NCI-H146 (cell line): ENCODE measurements around the gene RWDD1.

ENCODE experiments used
- DNase-seq: peaks from one replicate; lab custom pipeline; 2025; lab: John Stamatoyannopoulos, UW

The RWDD1 gene, protein sequence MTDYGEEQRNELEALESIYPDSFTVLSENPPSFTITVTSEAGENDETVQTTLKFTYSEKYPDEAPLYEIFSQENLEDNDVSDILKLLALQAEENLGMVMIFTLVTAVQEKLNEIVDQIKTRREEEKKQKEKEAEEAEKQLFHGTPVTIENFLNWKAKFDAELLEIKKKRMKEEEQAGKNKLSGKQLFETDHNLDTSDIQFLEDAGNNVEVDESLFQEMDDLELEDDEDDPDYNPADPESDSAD

GRCh38 chr6:116570856-116571682 is at the start of gene RWDD1:
TSS of gene RWDD1 (plus strand) at chr6:116571504. CDS start at chr6:116571583, 79 bp downstream.
- DNase-seq: peak; percentile 99

DNA sequence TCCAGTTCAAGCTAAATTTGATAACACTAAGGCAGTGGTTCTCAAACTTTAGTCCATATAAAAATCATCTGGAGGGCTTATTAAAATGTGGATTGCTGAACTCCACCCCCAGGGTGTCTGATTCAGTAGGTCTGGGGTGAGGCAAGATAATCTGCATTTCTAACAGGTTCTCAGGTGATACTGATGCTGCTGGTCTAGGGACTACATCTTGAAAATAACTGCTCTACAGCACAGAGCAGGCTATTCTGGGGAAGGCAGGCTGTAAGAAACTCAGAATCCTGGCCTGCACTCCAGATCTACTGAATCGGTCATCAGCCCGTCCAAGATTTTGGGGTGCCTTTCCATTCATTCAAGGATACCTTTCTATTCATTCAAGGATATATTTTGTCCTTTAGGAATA is 48.4 kb upstream of the RWDD1 start:
- no peak for DNase-seq

GRCh38 chr6:116524236-116524635 is 47.1 kb upstream of the RWDD1 start:
- DNase-seq: no peak

DNA sequence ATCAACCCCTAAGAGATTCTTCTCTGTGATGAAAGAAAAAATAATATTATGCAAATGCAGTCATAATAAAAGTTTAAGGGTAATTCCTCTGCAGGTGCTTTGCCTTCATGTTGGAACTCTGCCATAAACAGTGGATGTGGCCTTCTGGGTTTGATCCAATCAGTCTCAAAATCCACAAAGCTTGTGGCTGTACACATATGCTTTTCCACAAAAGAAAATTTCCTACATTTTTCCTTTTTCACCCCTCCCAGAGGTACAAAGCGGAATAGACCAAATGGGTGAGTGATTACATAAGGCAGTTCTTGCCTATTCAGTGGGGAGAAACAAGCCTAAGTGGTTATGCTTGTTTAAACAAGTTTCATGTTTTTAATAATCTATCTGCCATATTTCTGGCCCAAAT is 43.2 kb upstream of the RWDD1 start:
- no peak for DNase-seq

DNA sequence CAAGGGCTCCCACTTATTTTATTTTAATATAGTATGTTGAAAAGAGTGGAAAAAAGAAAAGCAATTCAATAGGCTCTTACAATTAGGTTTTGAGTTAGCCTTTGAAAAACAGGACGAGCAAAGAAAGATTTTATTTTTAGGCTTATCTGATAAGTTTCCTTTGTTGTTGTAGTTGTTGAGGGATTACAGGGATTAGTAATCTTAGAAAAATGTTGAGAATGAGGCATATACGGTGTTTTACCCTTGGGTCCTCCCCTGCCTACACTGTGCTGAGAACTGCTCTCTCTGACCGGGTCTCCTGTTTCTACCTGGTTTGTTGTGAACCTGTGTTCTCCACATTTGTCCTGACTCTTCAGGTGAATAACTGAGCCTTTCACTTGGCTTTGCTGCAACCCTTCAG is 42.5 kb upstream of the RWDD1 start:
- DNase-seq: no peak

DNA sequence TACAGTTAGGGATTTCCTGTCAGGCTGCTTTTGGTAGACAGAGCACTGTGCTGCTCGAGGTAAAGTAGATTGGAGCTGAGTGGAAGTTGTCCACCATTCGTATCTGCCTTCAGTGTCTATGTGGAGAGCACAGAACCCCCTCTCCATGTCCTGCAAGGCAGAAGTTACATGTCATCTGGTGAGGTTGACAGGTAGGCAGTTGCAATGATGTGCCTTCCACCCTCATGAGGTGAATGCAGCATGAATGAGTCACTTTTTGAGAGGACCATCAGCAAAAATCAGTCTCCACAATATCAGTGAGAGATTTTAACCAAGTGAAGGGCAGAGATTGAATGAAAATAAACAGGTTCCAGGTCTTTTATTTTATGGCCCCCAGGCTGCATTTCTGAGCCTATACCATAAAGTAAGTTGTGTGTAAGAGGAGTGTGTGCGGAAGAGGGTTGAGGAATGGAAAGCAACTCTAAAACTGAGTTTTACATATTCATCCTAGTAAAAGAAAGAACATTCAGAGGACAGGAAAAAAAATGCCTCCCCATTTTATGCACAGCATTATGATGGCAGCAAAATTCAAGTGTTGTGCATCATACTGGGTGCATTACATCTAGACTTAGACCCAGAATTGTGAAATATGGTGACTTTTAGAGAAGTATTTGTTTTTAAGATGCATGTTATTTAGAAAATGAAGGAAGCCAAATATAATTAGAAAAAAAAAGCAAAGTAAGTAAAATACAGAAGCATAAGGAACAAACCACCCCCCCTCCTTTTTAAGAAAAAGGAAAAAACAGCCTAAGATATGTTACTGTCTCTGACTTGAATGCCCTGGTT is 41.6 kb upstream of the RWDD1 start:
- DNase-seq: no peak

DNA sequence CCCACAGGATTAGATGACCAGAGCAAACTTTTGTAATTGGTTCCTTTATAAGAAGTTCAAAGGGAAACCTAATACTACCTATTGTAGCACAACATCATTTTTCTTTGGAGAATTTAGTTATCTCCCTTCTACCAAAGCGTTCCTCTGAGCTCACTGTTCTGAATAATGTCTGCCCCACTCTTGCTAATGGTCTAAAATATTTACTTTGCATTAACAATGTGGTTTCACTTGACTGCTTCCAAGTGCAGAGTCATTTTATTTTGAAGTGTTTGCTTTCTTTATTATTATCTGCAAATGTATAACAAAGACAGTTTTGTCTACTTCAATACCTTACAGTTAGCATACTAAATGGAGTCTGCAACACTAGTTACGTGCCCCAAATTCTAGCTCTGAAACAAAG is 40.9 kb upstream of the RWDD1 start:
- DNase-seq: peak; percentile 56

- DNase-seq: peak; percentile 22
Observed at GRCh38 chr6:116531675-116532570, 39.4 kb upstream of the RWDD1 start.

- DNase-seq: peak; percentile 10
Observed at GRCh38 chr6:116533233-116533957, 37.9 kb upstream of the RWDD1 start.

DNA sequence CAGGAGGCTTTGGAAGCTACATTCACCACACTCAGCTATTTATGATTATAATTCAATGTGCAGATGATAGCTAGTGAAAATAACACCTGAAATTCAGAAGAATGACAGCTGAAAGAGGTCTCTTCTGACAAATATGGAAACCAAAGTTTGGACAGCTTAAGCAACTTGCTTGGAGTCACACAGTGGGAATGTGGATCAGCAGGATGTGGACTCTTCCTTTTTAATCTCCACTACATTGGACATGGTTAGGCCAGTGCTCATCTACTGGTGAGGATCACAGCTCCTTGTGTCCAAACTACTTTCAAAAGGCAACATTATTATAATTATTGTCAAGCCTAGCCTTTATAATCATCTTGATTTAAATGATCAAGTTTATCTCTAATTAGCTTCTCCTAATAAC is 36.2 kb upstream of the RWDD1 start:
- DNase-seq: no peak

GRCh38 chr6:116536216-116536621 is 35.1 kb upstream of the RWDD1 start:
- peak; percentile 58 for DNase-seq

DNA sequence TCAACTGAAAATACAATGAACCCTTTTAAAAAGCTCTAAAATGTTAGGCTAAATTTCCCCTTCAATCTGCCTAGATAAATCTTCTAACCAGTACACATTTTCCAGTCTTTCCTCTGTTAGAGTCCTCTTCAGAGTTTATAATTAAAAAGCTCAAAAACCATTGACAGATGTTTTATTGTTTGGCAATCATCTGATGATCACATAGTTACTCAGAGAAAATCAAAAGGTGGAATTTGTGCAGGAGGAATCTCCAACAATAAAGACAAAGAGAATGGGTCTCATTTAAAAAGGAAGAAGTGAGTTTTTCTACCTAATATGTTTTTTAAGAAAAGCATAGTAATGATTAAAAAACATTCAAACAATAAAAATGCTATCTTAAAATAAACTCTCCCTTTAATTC is 28.9 kb upstream of the RWDD1 start:
- DNase-seq: no peak

- no peak for DNase-seq
Observed at GRCh38 chr6:116543149-116543548, 28.2 kb upstream of the RWDD1 start.

DNA sequence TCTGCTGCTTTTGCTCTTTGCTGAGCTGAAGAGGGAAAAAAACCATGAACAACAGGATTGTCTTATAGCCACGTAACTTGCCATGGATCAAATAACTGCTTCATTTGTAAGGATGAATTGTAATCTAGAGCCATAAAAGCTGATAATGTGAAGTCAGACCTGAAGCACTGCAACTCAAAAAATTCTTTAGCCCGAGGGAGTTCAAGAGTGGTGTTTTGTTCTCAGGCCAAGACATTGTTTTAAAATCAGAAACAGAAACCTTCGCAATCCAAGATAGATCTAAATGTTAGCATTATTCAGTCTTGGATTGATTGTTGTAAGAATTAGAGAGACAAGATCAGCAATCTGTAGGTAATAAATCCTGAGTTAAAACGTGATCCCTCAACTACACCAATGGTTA is 25.7 kb upstream of the RWDD1 start, which contains the start of gene TRAPPC3L:
Gene TRAPPC3L, minus strand, starts transcription at position 34 of the 400 bp plus-strand sequence. CDS start 170 bp downstream, outside the sequence.
- DNase-seq: no peak

- no peak for DNase-seq
Observed at GRCh38 chr6:116547358-116547757, 23.9 kb upstream of the RWDD1 start.

DNA sequence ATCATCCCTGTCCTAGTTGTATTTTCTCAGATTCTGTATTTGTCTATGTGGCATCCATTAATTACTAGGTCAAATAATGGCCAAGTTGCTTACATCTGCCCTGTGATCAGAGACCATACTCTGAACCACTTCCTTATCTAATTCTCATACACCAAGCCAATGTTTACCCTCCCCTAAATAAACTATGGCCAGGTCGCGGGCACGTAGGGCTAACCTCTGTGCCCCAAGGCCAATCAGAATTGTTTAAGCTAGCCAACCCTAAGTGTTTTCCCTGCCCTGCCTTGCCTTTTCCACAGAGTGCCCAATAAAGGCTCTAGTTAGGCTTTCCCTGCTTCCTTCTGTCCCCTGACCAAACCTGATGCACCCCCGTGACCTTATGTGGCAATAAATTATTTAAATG is 20.5 kb upstream of the RWDD1 start:
- peak; percentile 65 for DNase-seq

DNA sequence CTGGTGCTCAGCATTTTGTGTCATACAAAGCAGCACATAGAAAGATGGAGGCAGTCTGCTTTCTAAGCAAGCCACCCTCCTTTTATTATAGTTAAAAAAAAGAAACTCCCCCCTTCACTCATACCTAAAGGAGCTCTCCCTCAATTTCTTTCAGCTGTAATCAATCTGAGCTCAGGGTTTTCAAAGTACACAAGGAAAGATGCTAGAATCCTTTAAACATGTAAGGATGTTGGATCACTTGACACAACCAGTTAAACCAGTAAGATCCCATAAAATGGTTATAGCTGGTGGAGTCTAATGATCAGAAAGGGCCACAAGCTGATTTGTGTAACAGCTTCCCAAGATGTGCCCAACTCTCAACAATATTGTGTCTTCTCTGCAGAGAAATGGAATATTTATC is 17.9 kb upstream of the RWDD1 start, which contains the start of gene CALHM4:
Gene CALHM4, plus strand, starts transcription at position 301 of the 400 bp plus-strand sequence. Its CDS starts 43 bp downstream, at position 344.
- DNase-seq: no peak

GRCh38 chr6:116556065-116556464 is 15.2 kb upstream of the RWDD1 start:
- no peak for DNase-seq

GRCh38 chr6:116556814-116557415 is 14.4 kb upstream of the RWDD1 start:
- no peak for DNase-seq

- no peak for DNase-seq
Observed at GRCh38 chr6:116557893-116558292, 13.4 kb upstream of the RWDD1 start.
